GM10266 (cell line): Measurements from ENCODE around the gene ASCL5.

Experiments
- DNase-seq: peaks from one replicate; pipeline ENCODE4 v3.0.0; 2012; ENCODE audit errors: extremely low spot score
- TF ChIP-seq, protein P1 (sequence below): IDR thresholded peaks from 2 replicates; pipeline ENCODE4 v1.5.1; 2012; ENCODE audit warnings: mild to moderate bottlenecking, low read depth; ENCODE audit not compliant: control insufficient read depth, insufficient read depth; ENCODE audit errors: missing control alignments

ASCL5 gene

GRCh38 chr1:201143726-201144635 lies 17.0 kb upstream of the ASCL5 start:
- TF ChIP-seq, protein P1, sequence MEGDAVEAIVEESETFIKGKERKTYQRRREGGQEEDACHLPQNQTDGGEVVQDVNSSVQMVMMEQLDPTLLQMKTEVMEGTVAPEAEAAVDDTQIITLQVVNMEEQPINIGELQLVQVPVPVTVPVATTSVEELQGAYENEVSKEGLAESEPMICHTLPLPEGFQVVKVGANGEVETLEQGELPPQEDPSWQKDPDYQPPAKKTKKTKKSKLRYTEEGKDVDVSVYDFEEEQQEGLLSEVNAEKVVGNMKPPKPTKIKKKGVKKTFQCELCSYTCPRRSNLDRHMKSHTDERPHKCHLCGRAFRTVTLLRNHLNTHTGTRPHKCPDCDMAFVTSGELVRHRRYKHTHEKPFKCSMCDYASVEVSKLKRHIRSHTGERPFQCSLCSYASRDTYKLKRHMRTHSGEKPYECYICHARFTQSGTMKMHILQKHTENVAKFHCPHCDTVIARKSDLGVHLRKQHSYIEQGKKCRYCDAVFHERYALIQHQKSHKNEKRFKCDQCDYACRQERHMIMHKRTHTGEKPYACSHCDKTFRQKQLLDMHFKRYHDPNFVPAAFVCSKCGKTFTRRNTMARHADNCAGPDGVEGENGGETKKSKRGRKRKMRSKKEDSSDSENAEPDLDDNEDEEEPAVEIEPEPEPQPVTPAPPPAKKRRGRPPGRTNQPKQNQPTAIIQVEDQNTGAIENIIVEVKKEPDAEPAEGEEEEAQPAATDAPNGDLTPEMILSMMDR: no peak
- DNase-seq: no peak

GRCh38 chr1:201142849-201143725 lies 16.1 kb upstream of the ASCL5 start:
- no peak for DNase-seq
- TF ChIP-seq, protein P1: no peak

GRCh38 chr1:201142011-201142848 lies 15.2 kb upstream of the ASCL5 start:
- no peak for DNase-seq
- TF ChIP-seq, protein P1: no peak

- no peak for DNase-seq
- TF ChIP-seq, protein P1: no peak
Observed at GRCh38 chr1:201141418-201141817, 14.4 kb upstream of the ASCL5 start.

GRCh38 chr1:201140941-201141260 lies 13.9 kb upstream of the ASCL5 start:
- TF ChIP-seq, protein P1: no peak
- no peak for DNase-seq

DNA sequence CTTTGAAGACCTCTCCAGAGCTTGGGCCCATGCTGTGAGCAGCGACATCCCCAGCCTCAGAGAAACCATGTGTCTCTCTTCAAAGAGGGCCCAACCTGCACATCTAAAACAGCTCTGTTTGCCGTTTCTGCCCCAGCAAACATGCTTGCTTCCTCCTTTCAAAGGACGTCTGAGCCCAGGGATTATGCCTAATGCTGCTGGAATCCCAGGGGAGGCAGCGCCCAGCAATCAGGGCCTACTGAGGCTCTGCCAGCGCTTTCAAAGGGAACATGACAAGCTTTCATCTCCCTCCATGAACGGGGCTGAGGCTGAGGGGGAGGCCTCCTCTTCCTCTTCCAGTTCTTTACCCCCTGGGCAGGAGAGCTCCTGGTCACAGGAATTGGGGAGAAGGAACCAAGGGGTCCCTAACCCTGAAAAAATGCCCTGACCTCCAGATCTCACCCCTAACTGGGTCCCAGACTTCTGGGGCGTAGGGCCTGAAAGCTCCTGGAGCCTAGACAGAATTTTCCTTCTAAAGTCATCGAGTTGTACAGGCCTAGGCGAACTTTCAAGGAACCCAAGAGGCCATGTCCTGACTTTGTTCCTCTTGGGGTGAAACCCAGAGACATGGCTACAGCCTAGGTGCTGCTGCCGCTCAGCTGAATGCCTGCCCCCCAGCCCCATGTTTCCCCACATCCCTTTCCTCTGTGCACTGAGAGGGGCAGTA lies 13.4 kb upstream of the ASCL5 start:
- no peak for DNase-seq
- TF ChIP-seq, protein P1: no peak
